Measurements from ENCODE around the gene MFAP3. TPM values are rescaled to one million over a fixed set of nuclear protein-coding genes. Genes with fewer than 3 reads are reported as not detected.
"Not testable (repeated sequence)": the region's sequence is repeated elsewhere in the genome, so short reads cannot be mapped to it uniquely, and the experiment has no call there.

MFAP3 gene
- total RNA-seq, 1 donor from 2014 or later = 41.7 TPM

DNA sequence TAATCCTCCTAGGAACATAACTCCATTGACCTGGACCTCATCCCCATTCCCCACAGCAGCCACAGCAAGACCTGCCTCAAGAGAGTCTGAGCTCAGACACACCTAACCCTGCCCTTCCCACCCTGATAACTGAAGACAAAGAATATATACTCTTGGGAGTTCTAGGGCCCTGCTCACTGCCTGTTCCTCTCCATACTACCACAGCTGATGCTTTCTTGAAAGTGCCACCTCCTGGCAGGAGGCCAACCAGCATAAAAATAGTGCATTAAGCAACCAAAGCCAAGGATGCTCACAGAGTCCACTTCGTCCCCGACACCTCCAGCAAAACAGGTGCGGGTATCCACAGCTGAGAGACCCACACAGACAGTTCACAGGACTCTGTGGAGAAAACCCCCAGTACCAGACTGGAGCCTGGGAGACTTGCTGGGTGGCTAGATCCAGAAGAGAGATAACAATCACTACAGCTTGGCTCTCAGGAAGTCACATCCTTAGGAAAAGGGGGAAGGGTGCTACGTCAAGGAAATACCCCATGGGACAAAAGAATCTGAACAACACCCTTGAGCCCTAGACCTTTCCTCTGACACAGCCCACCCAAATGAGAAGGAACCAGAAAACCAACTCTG is 23.6 kb upstream of the MFAP3 start:
- peaks cover 7% of the 10 kb centered on the region for H3K9me3 Mint-ChIP-seq (ENCODE audit: unreplicated experiment)
- no peaks in the 10 kb centered on the region for H3K4me1 Mint-ChIP-seq (ENCODE audit: unreplicated experiment)
- no peak overlapping the region for H3K4me3 Mint-ChIP-seq (ENCODE audit: unreplicated experiment)
- H3K27ac Mint-ChIP-seq (ENCODE audit: unreplicated experiment) = no peak overlapping the region
- DNase-seq (ENCODE audit: extremely low spot score, unreplicated experiment) = no peak
- peaks cover 51% of the 10 kb centered on the region for H3K36me3 Mint-ChIP-seq (ENCODE audit: unreplicated experiment)
- TF ChIP-seq CTCF (IDR thresholded peaks at IDR 0.05) = no peak
- H3K27me3 Mint-ChIP-seq (ENCODE audit: unreplicated experiment) = no peaks in the 10 kb centered on the region

GRCh38 chr5:154018919-154019318 is 19.8 kb upstream of the MFAP3 start:
- H3K4me1 Mint-ChIP-seq (ENCODE audit: unreplicated experiment); H3K27me3 Mint-ChIP-seq (ENCODE audit: unreplicated experiment); H3K9me3 Mint-ChIP-seq (ENCODE audit: unreplicated experiment); H3K4me3 Mint-ChIP-seq (ENCODE audit: unreplicated experiment); DNase-seq (ENCODE audit: extremely low spot score, unreplicated experiment); H3K27ac Mint-ChIP-seq (ENCODE audit: unreplicated experiment): not testable (repeated sequence)
- H3K36me3 Mint-ChIP-seq (ENCODE audit: unreplicated experiment) = peaks cover 73% of the 10 kb centered on the region

DNA sequence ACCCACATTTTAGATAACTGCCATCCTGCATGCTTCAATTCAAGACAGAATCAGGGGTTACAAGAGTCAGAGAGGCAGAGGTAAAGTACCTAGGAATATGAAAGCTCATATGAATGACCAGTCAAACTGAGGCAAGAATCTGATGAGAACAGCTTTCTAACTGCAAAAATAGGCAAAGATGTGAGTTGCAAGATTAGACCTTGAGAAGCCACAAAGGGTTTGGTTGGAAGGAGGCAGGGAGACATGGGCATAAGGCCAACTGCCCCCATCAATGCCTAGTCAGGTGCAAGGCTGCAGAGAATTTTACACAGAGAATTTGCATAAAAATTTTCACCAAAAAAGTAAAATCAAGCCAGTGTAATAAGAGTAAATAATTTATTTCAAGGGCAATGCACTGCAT is 12.8 kb upstream of the MFAP3 start:
- Mint-ChIP-seq H3K9me3 (ENCODE audit: unreplicated experiment) (no peaks in the 10 kb centered on the region), H3K27ac (ENCODE audit: unreplicated experiment) (no peak overlapping the region), H3K4me1 (ENCODE audit: unreplicated experiment) (no peaks in the 10 kb centered on the region), H3K4me3 (ENCODE audit: unreplicated experiment) (no peak overlapping the region), H3K36me3 (ENCODE audit: unreplicated experiment) (peaks cover 48% of the 10 kb centered on the region), H3K27me3 (ENCODE audit: unreplicated experiment) (no peaks in the 10 kb centered on the region)
- no peak for TF ChIP-seq CTCF (IDR thresholded peaks at IDR 0.05)
- DNase-seq (ENCODE audit: extremely low spot score, unreplicated experiment) = no peak

DNA sequence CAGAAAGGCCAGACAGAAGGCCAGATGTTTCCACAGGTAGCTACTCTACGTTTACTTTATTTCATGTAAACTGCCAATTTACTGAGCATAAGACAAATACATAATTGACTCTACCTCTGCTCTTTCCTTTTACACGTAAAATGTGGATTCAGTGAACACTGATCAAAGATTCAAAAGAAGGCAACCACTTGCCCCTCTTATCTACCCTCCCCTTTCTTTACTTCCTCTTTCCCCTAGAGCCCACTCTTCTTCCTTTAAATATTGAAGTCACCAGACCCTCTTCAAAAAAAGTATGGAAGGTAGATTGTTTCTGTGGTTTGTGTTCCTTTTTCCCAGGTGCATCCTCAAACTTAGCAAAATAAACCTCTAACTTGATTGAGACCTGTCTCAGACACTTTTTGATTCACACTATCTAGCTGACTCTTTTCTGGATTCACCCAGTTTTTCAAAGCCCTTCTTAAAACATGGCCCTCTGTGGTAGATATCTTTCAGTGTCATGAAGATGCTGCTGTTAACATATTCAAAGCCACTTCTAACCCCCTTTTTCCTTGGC is 6.8 kb upstream of the MFAP3 start:
- no peaks in the 10 kb centered on the region for H3K9me3 Mint-ChIP-seq (ENCODE audit: unreplicated experiment)
- H3K4me1 Mint-ChIP-seq (ENCODE audit: unreplicated experiment) = peaks cover 2% of the 10 kb centered on the region
- no peaks in the 10 kb centered on the region for H3K27me3 Mint-ChIP-seq (ENCODE audit: unreplicated experiment)
- no peak overlapping the region for H3K27ac Mint-ChIP-seq (ENCODE audit: unreplicated experiment)
- H3K36me3 Mint-ChIP-seq (ENCODE audit: unreplicated experiment) = peaks cover 20% of the 10 kb centered on the region
- TF ChIP-seq CTCF (IDR thresholded peaks at IDR 0.05) = no peak
- DNase-seq (ENCODE audit: extremely low spot score, unreplicated experiment) = no peak
- no peak overlapping the region for H3K4me3 Mint-ChIP-seq (ENCODE audit: unreplicated experiment)

GRCh38 chr5:154034944-154035343 is 3.8 kb upstream of the MFAP3 start:
- no peak for DNase-seq (ENCODE audit: extremely low spot score, unreplicated experiment)
- H3K9me3 Mint-ChIP-seq (ENCODE audit: unreplicated experiment) = no peaks in the 10 kb centered on the region
- no peak overlapping the region for H3K27ac Mint-ChIP-seq (ENCODE audit: unreplicated experiment)
- no peak for TF ChIP-seq CTCF (IDR thresholded peaks at IDR 0.05)
- no peaks in the 10 kb centered on the region for H3K27me3 Mint-ChIP-seq (ENCODE audit: unreplicated experiment)
- peaks cover 6% of the 10 kb centered on the region for H3K36me3 Mint-ChIP-seq (ENCODE audit: unreplicated experiment)
- H3K4me1 Mint-ChIP-seq (ENCODE audit: unreplicated experiment) = peaks cover 16% of the 10 kb centered on the region
- no peak overlapping the region for H3K4me3 Mint-ChIP-seq (ENCODE audit: unreplicated experiment)

All from osteocyte (in vitro differentiated cells).